Gastrocnemius medialis (tissue), 4 donors: ENCODE measurements around the gene CYSLTR2. TPM values are rescaled to one million over a fixed set of nuclear protein-coding genes. Genes with fewer than 3 reads are reported as not detected.

Experiments
- ATAC-seq, 2 donors: fragments of 150-250 bp; one replicate each; pipeline ENCODE4 v1.9.1; 2016
- DNase-seq, 2 donors: peaks; one replicate each; pipeline ENCODE4 v3.0.0-alpha.2; 2019
- H3K27ac ChIP-seq, 4 donors: fragments of 200-600 bp; sonication (generic); 1 replicate in 1 of 4; 2 replicates in 3 of 4; pipeline ENCODE4 v1.5.1; 2016 to 2018; ENCODE audit warnings: mild to moderate bottlenecking in 2 of 4, moderate library complexity in 1 of 4
- H3K27me3 ChIP-seq, 3 donors: fragments of 200-600 bp; sonication (generic) in 2 of 3; 1 replicate in 1 of 3; 2 replicates in 2 of 3; pipeline versions ENCODE4 v1.5.1 to v1.6.0; 2016 to 2019; ENCODE audit warnings: mild to moderate bottlenecking in 1 of 3, moderate library complexity in 1 of 3
- H3K36me3 ChIP-seq, 2 donors: fragments of 200-600 bp; sonication (generic) in 1 of 2; one replicate each; pipeline ENCODE4 v1.5.1; 2017 to 2018
- H3K4me1 ChIP-seq, 2 donors: fragments of 200-600 bp; sonication (generic) in 1 of 2; one replicate each; pipeline ENCODE4 v1.5.1; 2016 to 2017; ENCODE audit warnings: mild to moderate bottlenecking in 2 of 2
- H3K4me3 ChIP-seq, 4 donors: fragments of 200-600 bp; sonication (generic) in 3 of 4; 1 replicate in 1 of 4; 2 replicates in 3 of 4; pipeline ENCODE4 v1.5.1; 2016 to 2019; ENCODE audit warnings: mild to moderate bottlenecking in 2 of 4
- H3K9me3 ChIP-seq, 3 donors: fragments of 200-600 bp; sonication (generic) in 2 of 3; 1 replicate in 1 of 3; 2 replicates in 2 of 3; pipeline ENCODE4 v1.5.1; 2016 to 2019
- POLR2A ChIP-seq, 2 donors: fragments of 450-650 bp; IDR thresholded peaks; one replicate each; pipeline ENCODE4 v1.6.1; 2017; ENCODE audit warnings: antibody characterized with exemption in 2 of 2, mild to moderate bottlenecking in 2 of 2, moderate library complexity in 2 of 2
- in situ Hi-C, 4 donors: fragments of 200-750 bp; cut with MboI; loops; one replicate each; pipeline versions ENCODE4 v1.15.0 to v1.8.0; 2017; ENCODE audit warnings: low sequenced_read_pairs in 4 of 4
- intact Hi-C: fragments of 100-400 bp; cut with DNase I; formaldehyde crosslinking; loops from one replicate; pipeline ENCODE4 v1.15.1; 2023; ENCODE audit warnings: low total_unique reads
- total RNA-seq, 4 donors: library from RNA; depleted of rRNA; stranded (reverse); fragments of >200 nt; gene quantifications; one replicate each; pipeline versions ENCODE4 v1.1.0 to v1.2.3, GENCODE V29; 2016
- TF ChIP-seq, protein P1 (sequence below), 5 experiments: fragments of 450-650 bp in 3 of 5; fragments of 200-600 bp in 2 of 5; sonication (generic) in 2 of 5; IDR thresholded peaks in 4 of 5; conservative IDR thresholded peaks in 1 of 5; 1 replicate in 4 of 5; 2 replicates in 1 of 5; pipeline ENCODE4 v1.5.1; 2016 to 2019; ENCODE audit warnings: antibody characterized with exemption in 5 of 5, mild to moderate bottlenecking in 3 of 5, moderate library complexity in 3 of 5

The CYSLTR2 gene
- total RNA-seq, 4 donors from 2014 or later: 0.09 to 0.10 TPM; not detected in 2

DNA sequence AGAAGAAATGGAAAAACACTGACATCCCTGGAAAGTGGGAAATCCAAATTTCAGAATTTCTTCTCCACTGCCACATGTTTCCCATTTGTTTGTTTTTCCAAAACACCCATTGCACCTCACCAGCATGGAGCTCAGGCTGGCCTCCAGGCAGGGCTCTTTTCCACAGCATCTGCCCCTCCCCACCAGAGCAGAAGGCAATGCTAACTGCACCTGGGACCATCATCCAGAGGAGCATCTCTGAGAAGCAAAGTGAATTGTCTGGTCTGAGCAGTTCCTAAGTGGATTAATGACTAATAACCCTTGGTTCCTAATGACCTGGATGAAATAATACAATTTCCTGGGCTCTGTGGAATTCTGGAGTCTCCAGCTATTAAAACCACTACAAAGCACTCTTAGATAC, 8.8 kb upstream of the CYSLTR2 start:
- Histone ChIP-seq H3K27me3 (no peaks in the 10 kb centered on the region), H3K4me3 (no peak overlapping the region), H3K36me3 (no peaks in the 10 kb centered on the region), H3K9me3 (no peaks in the 10 kb centered on the region), H3K27ac (no peak overlapping the region), H3K4me1 (no peaks in the 10 kb centered on the region)
- in situ Hi-C loops (loop anchor here in 1 of 4 donors (10.0 kb wide), 1 partner anchor 60 kb away; no protein-coding TSS in a partner anchor), intact Hi-C loops (no loop called here)
- TF ChIP-seq, protein P1, sequence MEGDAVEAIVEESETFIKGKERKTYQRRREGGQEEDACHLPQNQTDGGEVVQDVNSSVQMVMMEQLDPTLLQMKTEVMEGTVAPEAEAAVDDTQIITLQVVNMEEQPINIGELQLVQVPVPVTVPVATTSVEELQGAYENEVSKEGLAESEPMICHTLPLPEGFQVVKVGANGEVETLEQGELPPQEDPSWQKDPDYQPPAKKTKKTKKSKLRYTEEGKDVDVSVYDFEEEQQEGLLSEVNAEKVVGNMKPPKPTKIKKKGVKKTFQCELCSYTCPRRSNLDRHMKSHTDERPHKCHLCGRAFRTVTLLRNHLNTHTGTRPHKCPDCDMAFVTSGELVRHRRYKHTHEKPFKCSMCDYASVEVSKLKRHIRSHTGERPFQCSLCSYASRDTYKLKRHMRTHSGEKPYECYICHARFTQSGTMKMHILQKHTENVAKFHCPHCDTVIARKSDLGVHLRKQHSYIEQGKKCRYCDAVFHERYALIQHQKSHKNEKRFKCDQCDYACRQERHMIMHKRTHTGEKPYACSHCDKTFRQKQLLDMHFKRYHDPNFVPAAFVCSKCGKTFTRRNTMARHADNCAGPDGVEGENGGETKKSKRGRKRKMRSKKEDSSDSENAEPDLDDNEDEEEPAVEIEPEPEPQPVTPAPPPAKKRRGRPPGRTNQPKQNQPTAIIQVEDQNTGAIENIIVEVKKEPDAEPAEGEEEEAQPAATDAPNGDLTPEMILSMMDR (IDR thresholded peaks at IDR 0.05 in 4 of 5, conservative IDR thresholded peaks at IDR 0.05 in 1 of 5): no peak
- no peak for TF ChIP-seq POLR2A (IDR thresholded peaks at IDR 0.05)
- DNase-seq: no peak
- no peak for ATAC-seq

DNA sequence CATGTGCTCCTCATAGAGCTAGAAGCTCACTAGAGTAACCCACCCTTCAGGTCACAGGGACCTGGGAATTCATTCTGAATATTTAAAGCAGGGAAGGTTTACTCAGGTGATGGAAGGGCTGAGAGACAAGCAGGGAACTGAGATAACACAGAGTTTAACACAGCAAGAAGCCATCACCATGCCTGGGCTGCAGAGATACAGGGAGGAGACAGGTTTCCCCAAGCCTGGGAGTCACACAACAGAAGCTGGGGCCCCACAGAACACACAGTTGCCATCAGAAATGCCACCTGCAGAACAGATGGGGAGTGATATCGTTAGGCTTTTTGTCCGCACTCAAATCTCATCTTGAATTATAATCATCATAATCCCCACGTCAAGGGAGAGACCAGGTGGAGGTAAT, 7.9 kb upstream of the CYSLTR2 start:
- no peak for TF ChIP-seq POLR2A (IDR thresholded peaks at IDR 0.05)
- TF ChIP-seq, protein P1 (IDR thresholded peaks at IDR 0.05 in 4 of 5, conservative IDR thresholded peaks at IDR 0.05 in 1 of 5): no peak
- H3K9me3 ChIP-seq: no peaks in the 10 kb centered on the region

DNA sequence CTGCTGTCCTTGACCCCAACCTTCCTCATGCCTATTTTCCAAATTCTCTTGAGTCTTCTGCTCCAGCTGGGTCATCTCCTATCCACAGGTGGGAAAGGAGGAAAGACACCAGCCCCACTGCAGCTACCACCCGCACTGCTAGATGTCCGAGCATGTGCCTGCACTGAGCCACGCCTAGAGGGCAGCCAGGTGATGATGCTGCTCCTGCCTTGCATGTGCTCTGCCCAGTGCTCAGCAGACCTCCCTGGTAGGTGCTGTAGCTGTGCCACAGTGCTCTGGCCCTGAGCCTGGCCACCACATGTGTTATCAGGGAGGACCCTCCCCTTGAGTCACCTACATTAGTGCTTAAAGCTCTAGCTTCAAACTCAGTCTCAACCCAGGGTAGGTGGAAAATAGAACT, 6.9 kb upstream of the CYSLTR2 start:
- Histone ChIP-seq H3K27ac (no peak overlapping the region), H3K9me3 (no peaks in the 10 kb centered on the region), H3K36me3 (no peaks in the 10 kb centered on the region), H3K4me1 (no peaks in the 10 kb centered on the region), H3K27me3 (no peaks in the 10 kb centered on the region), H3K4me3 (no peak overlapping the region)
- ATAC-seq (no peak), DNase-seq (no peak)
- intact Hi-C loops: no loop called here
- in situ Hi-C loops: loop anchor here in 1 of 4 donors (10.0 kb wide), 1 partner anchor 62 kb away; no protein-coding TSS in a partner anchor
- no peak for TF ChIP-seq POLR2A (IDR thresholded peaks at IDR 0.05)
- TF ChIP-seq, protein P1 (IDR thresholded peaks at IDR 0.05 in 4 of 5, conservative IDR thresholded peaks at IDR 0.05 in 1 of 5): no peak

More for the DNA sequence above, 7.9 kb upstream of the CYSLTR2 start:
- Histone ChIP-seq H3K27me3 (no peaks in the 10 kb centered on the region), H3K27ac (no peak overlapping the region), H3K4me1 (no peaks in the 10 kb centered on the region), H3K4me3 (no peak overlapping the region), H3K36me3 (no peaks in the 10 kb centered on the region)
- in situ Hi-C loops (loop anchor here in 1 of 4 donors (10.0 kb wide), 1 partner anchor 61 kb away; no protein-coding TSS in a partner anchor), intact Hi-C loops (no loop called here)
- DNase-seq (no peak), ATAC-seq (no peak)

DNA sequence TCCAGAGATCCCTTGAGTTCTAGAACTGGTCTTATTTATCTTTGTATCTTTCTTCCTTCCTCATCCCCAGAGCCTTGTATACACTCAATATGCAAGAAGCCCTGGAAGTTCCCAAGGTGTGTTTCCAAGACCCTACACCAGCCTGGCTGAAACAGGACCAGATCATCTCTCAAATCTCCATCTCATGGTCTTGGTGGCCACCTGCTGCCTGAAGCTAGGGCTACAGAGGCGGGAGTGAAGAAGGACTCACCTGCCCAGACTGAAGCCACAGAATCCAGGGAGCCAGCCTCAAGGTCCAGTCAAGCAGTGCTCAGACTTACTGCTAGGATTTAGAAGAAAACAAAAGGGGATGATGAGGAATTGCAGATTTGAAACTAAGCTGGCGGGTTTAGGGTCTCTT, 6.1 kb upstream of the CYSLTR2 start:
- intact Hi-C loops: no loop called here
- no peak for DNase-seq

More for the DNA sequence above, 6.1 kb upstream of the CYSLTR2 start:
- Histone ChIP-seq H3K27me3 (no peaks in the 10 kb centered on the region), H3K36me3 (no peaks in the 10 kb centered on the region), H3K4me1 (no peaks in the 10 kb centered on the region), H3K4me3 (no peak overlapping the region), H3K9me3 (no peaks in the 10 kb centered on the region), H3K27ac (no peak overlapping the region)
- in situ Hi-C loops: loop anchor here in 1 of 4 donors (10.0 kb wide), 1 partner anchor 63 kb away; no protein-coding TSS in a partner anchor
- no peak for TF ChIP-seq POLR2A (IDR thresholded peaks at IDR 0.05)
- TF ChIP-seq, protein P1 (IDR thresholded peaks at IDR 0.05 in 4 of 5, conservative IDR thresholded peaks at IDR 0.05 in 1 of 5): peak in 1 of 5 experiments; percentile 8
- no peak for ATAC-seq
